Esophagus muscularis mucosa (tissue), 4 donors: ENCODE results near the gene ZNF652. TPM values are rescaled to one million over a fixed set of nuclear protein-coding genes. Genes with fewer than 3 reads are reported as not detected.
A peak's percentile ranks its signal among the peaks of the same experiment; 100 is the strongest.

ENCODE experiments used
- DNase-seq: peaks from one replicate; pipeline ENCODE4 v3.0.0-alpha.2; 2017; ENCODE audit errors: extremely low spot score
- H3K27ac ChIP-seq, 4 donors: fragments of 200-600 bp; sonication (generic); replicated peaks in 1 of 4; 1 replicate in 3 of 4; 2 replicates in 1 of 4; pipeline ENCODE4 v1.5.1; 2016 to 2019; ENCODE audit warnings: mild to moderate bottlenecking in 1 of 4
- H3K27me3 ChIP-seq, 4 donors: fragments of 200-600 bp; sonication (generic); one replicate each; pipeline versions ENCODE4 v1.5.1 to v1.6.0; 2016 to 2019
- H3K36me3 ChIP-seq, 4 donors: fragments of 200-600 bp; sonication (generic); one replicate each; pipeline ENCODE4 v1.5.1; 2016 to 2019
- H3K4me1 ChIP-seq, 4 donors: fragments of 200-600 bp; sonication (generic); one replicate each; pipeline ENCODE4 v1.5.1; 2016 to 2019
- H3K4me3 ChIP-seq, 4 donors: fragments of 200-600 bp; sonication (generic); 1 replicate in 2 of 4; 2 replicates in 2 of 4; pipeline ENCODE4 v1.5.1; 2016 to 2019; ENCODE audit warnings: mild to moderate bottlenecking in 4 of 4, moderate library complexity in 1 of 4
- H3K9me3 ChIP-seq, 4 donors: fragments of 200-600 bp; sonication (generic); 1 replicate in 3 of 4; 2 replicates in 1 of 4; pipeline ENCODE4 v1.5.1; 2016 to 2019
- CTCF ChIP-seq, 3 experiments: fragments of 200-600 bp in 2 of 3; fragments of 450-650 bp in 1 of 3; sonication (generic) in 2 of 3; IDR thresholded peaks; one replicate each; pipeline ENCODE4 v1.5.1; 2017 to 2019; ENCODE audit warnings: antibody characterized with exemption in 3 of 3, mild to moderate bottlenecking in 2 of 3, moderate library complexity in 1 of 3
- EP300 ChIP-seq: sonication (generic); formaldehyde crosslinking; IDR thresholded peaks from one replicate; pipeline ENCODE4 v1.6.1; 2017; ENCODE audit warnings: antibody characterized with exemption
- POLR2A ChIP-seq: fragments of 450-650 bp; IDR thresholded peaks from one replicate; pipeline ENCODE4 v1.6.1; 2017; ENCODE audit warnings: antibody characterized with exemption, moderate library complexity, mild to moderate bottlenecking, low read depth
- POLR2AphosphoS5 ChIP-seq, 2 donors: sonication (generic); formaldehyde crosslinking; IDR thresholded peaks; one replicate each; pipeline ENCODE4 v1.6.1; 2017; ENCODE audit warnings: antibody characterized with exemption in 2 of 2
- WGBS: methylation state at CpG from one replicate; pipeline ENCODE4 v1.1.5; 2018; 5-methylcytosine and 5-hydroxymethylcytosine counted together
- intact Hi-C: fragments of 100-400 bp; cut with DNase I; formaldehyde crosslinking; loops from one replicate; pipeline ENCODE4 v1.15.1; 2023
- total RNA-seq, 4 donors: library from RNA; depleted of rRNA; stranded (reverse); fragments of >200 nt; gene quantifications; one replicate each; pipeline versions ENCODE4 v1.1.0 to v1.2.1, GENCODE V29; 2016

ZNF652 gene
- total RNA-seq, 4 donors from 2014 or later, result 59.3 to 100.0 (median 83.0) TPM

GRCh38 chr17:49338883-49339282 is 23.2 kb downstream of the ZNF652 start:
- TF ChIP-seq POLR2A (no peak), EP300 (no peak), POLR2AphosphoS5 (IDR thresholded peaks at IDR 0.05) (no peak), CTCF (IDR thresholded peaks at IDR 0.05) (no peak)
- Histone ChIP-seq H3K4me3 (no peak overlapping the region), H3K36me3 (no peaks in the 10 kb centered on the region), H3K9me3 (no peaks in the 10 kb centered on the region), H3K4me1 (peaks cover 5 to 76% (median 68%) of the 10 kb centered on the region in 4 donors), H3K27ac (no peak overlapping the region), H3K27me3 (no peaks in the 10 kb centered on the region)
- intact Hi-C loops, result no loop called here
- WGBS, result 74% methylated on average over 4 of the region's 4 CpGs
- no peak for DNase-seq

DNA sequence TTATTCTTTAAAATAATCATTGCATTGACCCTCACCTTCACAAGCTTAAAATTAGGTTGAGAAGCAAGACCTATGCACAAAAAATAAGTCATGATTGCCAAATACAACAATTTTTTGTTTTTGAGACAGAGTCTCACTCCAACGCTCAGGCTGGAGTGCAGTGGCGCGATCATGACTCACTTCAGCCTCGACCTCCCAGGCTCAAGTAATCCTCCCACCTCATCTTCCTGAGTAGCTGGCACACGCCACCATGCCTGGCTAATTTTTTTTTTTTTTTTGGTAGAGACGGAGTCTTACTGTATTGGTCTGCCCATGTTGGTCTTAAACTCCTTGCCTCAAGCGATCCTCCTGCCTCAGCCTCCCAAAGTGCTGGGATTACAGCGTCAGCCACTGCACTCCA is 24.2 kb downstream of the ZNF652 start:
- Histone ChIP-seq H3K27ac (no peak overlapping the region), H3K4me3 (no peak overlapping the region), H3K9me3 (no peaks in the 10 kb centered on the region), H3K4me1 (peaks cover 6 to 72% (median 64%) of the 10 kb centered on the region in 4 donors), H3K36me3 (no peaks in the 10 kb centered on the region), H3K27me3 (no peaks in the 10 kb centered on the region)
- TF ChIP-seq POLR2A (no peak), POLR2AphosphoS5 (IDR thresholded peaks at IDR 0.05) (no peak), CTCF (IDR thresholded peaks at IDR 0.05) (no peak), EP300 (no peak)
- DNase-seq, result no peak
- WGBS, result 74% methylated on average over 8 of the region's 8 CpGs
- intact Hi-C loops, result no loop called here

GRCh38 chr17:49334744-49335512 is 27.1 kb downstream of the ZNF652 start:
- Histone ChIP-seq H3K4me3 (no peak overlapping the region), H3K4me1 (peaks cover 3 to 49% (median 42%) of the 10 kb centered on the region in 4 donors), H3K36me3 (no peaks in the 10 kb centered on the region), H3K27me3 (no peaks in the 10 kb centered on the region), H3K9me3 (no peaks in the 10 kb centered on the region), H3K27ac (peak overlapping the region in 3 of 4 donors; percentile 20 to 54 (median 53))
- WGBS, result 54% methylated on average over 6 of the region's 6 CpGs
- intact Hi-C loops, result no loop called here
- TF ChIP-seq CTCF (IDR thresholded peaks at IDR 0.05) (no peak), POLR2A (no peak), EP300 (no peak), POLR2AphosphoS5 (IDR thresholded peaks at IDR 0.05) (no peak)
- no peak for DNase-seq

DNA sequence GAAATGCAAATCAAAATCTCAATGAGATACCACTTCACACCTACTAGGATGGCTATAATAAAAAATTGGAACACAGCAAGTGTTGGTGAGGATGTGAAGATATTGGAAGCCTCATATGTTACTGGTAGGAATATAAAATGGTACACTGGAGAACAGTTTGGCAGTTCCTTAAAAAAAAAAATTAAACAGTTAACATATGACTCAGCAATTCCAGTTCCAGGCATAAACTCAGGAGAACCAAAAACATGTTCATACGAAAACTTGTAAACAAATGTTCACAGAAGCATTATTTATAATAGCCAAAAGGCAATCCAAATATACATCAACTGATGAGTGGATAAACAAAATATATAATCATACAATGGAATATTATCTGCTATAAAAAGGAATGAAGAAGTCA is 28.2 kb downstream of the ZNF652 start:
- no peak overlapping the region for H3K4me3 ChIP-seq
- H3K27me3 ChIP-seq, result no peaks in the 10 kb centered on the region
- no peaks in the 10 kb centered on the region for H3K36me3 ChIP-seq
- H3K27ac ChIP-seq, result peak overlapping the region in 2 of 4 donors; percentile 53 to 54
- 24% methylated on average over 1 of the region's 1 CpG for WGBS
- H3K4me1 ChIP-seq, result peaks cover 3 to 45% (median 35%) of the 10 kb centered on the region in 4 donors
- no peak for DNase-seq
- TF ChIP-seq POLR2AphosphoS5 (IDR thresholded peaks at IDR 0.05) (no peak), EP300 (no peak), POLR2A (no peak), CTCF (IDR thresholded peaks at IDR 0.05) (no peak)
- no peaks in the 10 kb centered on the region for H3K9me3 ChIP-seq
- intact Hi-C loops, result no loop called here
